Hepatocyte (in vitro differentiated cells): ENCODE measurements around the gene TK2.

Source experiments
- CTCF ChIP-seq: fragments of 200-600 bp; sonication (generic); IDR thresholded peaks from 2 replicates; pipeline ENCODE4 v1.5.1; 2016; ENCODE audit warnings: antibody characterized with exemption, mild to moderate bottlenecking; ENCODE audit not compliant: poor library complexity
- EZH2 ChIP-seq: fragments of 200-600 bp; sonication (generic); IDR thresholded peaks from 2 replicates; pipeline ENCODE4 v1.6.1; 2016; ENCODE audit warnings: antibody characterized with exemption, mild to moderate bottlenecking, borderline replicate concordance
- EZH2phosphoT487 ChIP-seq: fragments of 200-600 bp; sonication (generic); IDR thresholded peaks from one replicate; pipeline ENCODE4 v1.6.1; 2018; ENCODE audit warnings: antibody characterized with exemption, mild to moderate bottlenecking, low read depth, moderate library complexity; ENCODE audit not compliant: unreplicated experiment, severe bottlenecking

- TF ChIP-seq CTCF (no peak), EZH2 (no peak), EZH2phosphoT487 (no peak)
Measured at GRCh38 chr16:66598111-66598510, 48.2 kb upstream of the TK2 start.
